ENCODE data around the gene OR51L1.
"Not testable (repeated sequence)": the region's sequence is repeated elsewhere in the genome, so short reads cannot be mapped to it uniquely, and the experiment has no call there.

OR51L1 gene

GRCh38 chr11:4994551-4994950, at the start of gene OR51L1:
Gene OR51L1, plus strand, starts transcription at chr11:4994851. Its CDS starts 4,132 bp downstream, at chr11:4998983.
- no peak for TF ChIP-seq CTCF (conservative IDR thresholded peaks at IDR 0.05; ENCODE audit: low read length)
- TF ChIP-seq EZH2phosphoT487 (IDR thresholded peaks at IDR 0.05; ENCODE audit: borderline replicate concordance), result no peak
- Histone ChIP-seq H3K79me2 (ENCODE audit: insufficient read depth, low read length) (no peaks in the 10 kb centered on the region), H2AFZ (ENCODE audit: low read length) (no peak within 1 kb of the TSS), H3K4me2 (ENCODE audit: low read depth, low read length, poor library complexity, severe bottlenecking) (no peak within 1 kb of the TSS), H3K4me1 (ENCODE audit: insufficient read depth, low read length, poor library complexity, severe bottlenecking) (no peaks in the 10 kb centered on the region), H3F3A (ENCODE audit: low read depth) (no peaks in the 10 kb centered on the region), H3K36me3 (ENCODE audit: insufficient read depth, low read length) (no peaks in the 10 kb centered on the region), H3K9me3 (ENCODE audit: insufficient read depth, low read depth, low read length) (no peaks in the 10 kb centered on the region), H3K4me3 (ENCODE audit: low read length, poor library complexity, severe bottlenecking) (no peak within 1 kb of the TSS), H3K9me2 (replicated peaks; ENCODE audit: low read depth, low read length) (no peaks in the 10 kb centered on the region), H3K27me3 (ENCODE audit: insufficient read depth, low read length, poor library complexity, severe bottlenecking) (no peaks in the 10 kb centered on the region), H4K20me1 (ENCODE audit: insufficient read depth, low read length, poor library complexity, severe bottlenecking) (no peaks in the 10 kb centered on the region), H3K9ac (ENCODE audit: low read depth, low read length, poor library complexity, severe bottlenecking) (no peak within 1 kb of the TSS)

GRCh38 chr11:4947505-4947904, 47.1 kb upstream of the OR51L1 start, which contains the start of gene OR51A4:
Gene OR51A4, minus strand, starts transcription at chr11:4947605. Its CDS starts 505 bp downstream, at chr11:4947100.
- no peaks in the 10 kb centered on the region for H4K20me1 ChIP-seq (ENCODE audit: insufficient read depth, low read length, poor library complexity, severe bottlenecking)

GRCh38 chr11:4955613-4956012, 39.0 kb upstream of the OR51L1 start, which contains the start of gene OR51A2:
Gene OR51A2, minus strand, starts transcription at chr11:4955713. Its CDS starts 0 bp downstream, at chr11:4955713.
- H3K36me3 ChIP-seq (ENCODE audit: insufficient read depth, low read length); H2AFZ ChIP-seq (ENCODE audit: low read length); H4K20me1 ChIP-seq (ENCODE audit: insufficient read depth, low read length, poor library complexity, severe bottlenecking); H3K9ac ChIP-seq (ENCODE audit: low read depth, low read length, poor library complexity, severe bottlenecking); H3K9me2 ChIP-seq (replicated peaks; ENCODE audit: low read depth, low read length); H3K4me1 ChIP-seq (ENCODE audit: insufficient read depth, low read length, poor library complexity, severe bottlenecking); H3K4me2 ChIP-seq (ENCODE audit: low read depth, low read length, poor library complexity, severe bottlenecking); H3K4me3 ChIP-seq (ENCODE audit: low read length, poor library complexity, severe bottlenecking); H3K27me3 ChIP-seq (ENCODE audit: insufficient read depth, low read length, poor library complexity, severe bottlenecking); H3K79me2 ChIP-seq (ENCODE audit: insufficient read depth, low read length); H3K9me3 ChIP-seq (ENCODE audit: insufficient read depth, low read depth, low read length); H3F3A ChIP-seq (ENCODE audit: low read depth): not testable (repeated sequence)

More at GRCh38 chr11:4947505-4947904, 47.1 kb upstream of the OR51L1 start, which contains the start of gene OR51A4:
- Histone ChIP-seq H3K9ac (ENCODE audit: low read depth, low read length, poor library complexity, severe bottlenecking) (no peak within 1 kb of the TSS), H3K4me3 (ENCODE audit: low read length, poor library complexity, severe bottlenecking) (no peak within 1 kb of the TSS), H3K27me3 (ENCODE audit: insufficient read depth, low read length, poor library complexity, severe bottlenecking) (no peaks in the 10 kb centered on the region), H3K9me3 (ENCODE audit: insufficient read depth, low read depth, low read length) (no peaks in the 10 kb centered on the region), H3K79me2 (ENCODE audit: insufficient read depth, low read length) (no peaks in the 10 kb centered on the region), H3K9me2 (replicated peaks; ENCODE audit: low read depth, low read length) (no peaks in the 10 kb centered on the region), H3F3A (ENCODE audit: low read depth) (no peaks in the 10 kb centered on the region), H3K4me2 (ENCODE audit: low read depth, low read length, poor library complexity, severe bottlenecking) (no peak within 1 kb of the TSS), H3K36me3 (ENCODE audit: insufficient read depth, low read length) (no peaks in the 10 kb centered on the region), H2AFZ (ENCODE audit: low read length) (no peak within 1 kb of the TSS), H3K4me1 (ENCODE audit: insufficient read depth, low read length, poor library complexity, severe bottlenecking) (no peaks in the 10 kb centered on the region)
- no peak for TF ChIP-seq EZH2phosphoT487 (IDR thresholded peaks at IDR 0.05; ENCODE audit: borderline replicate concordance)

- Histone ChIP-seq H3K79me2 (ENCODE audit: insufficient read depth, low read length) (no peaks in the 10 kb centered on the region), H3K9ac (ENCODE audit: low read depth, low read length, poor library complexity, severe bottlenecking) (no peak overlapping the region), H3K4me3 (ENCODE audit: low read length, poor library complexity, severe bottlenecking) (no peak overlapping the region), H3F3A (ENCODE audit: low read depth) (no peaks in the 10 kb centered on the region), H3K27me3 (ENCODE audit: insufficient read depth, low read length, poor library complexity, severe bottlenecking) (no peaks in the 10 kb centered on the region), H4K20me1 (ENCODE audit: insufficient read depth, low read length, poor library complexity, severe bottlenecking) (no peaks in the 10 kb centered on the region), H3K9me3 (ENCODE audit: insufficient read depth, low read depth, low read length) (no peaks in the 10 kb centered on the region), H3K9me2 (replicated peaks; ENCODE audit: low read depth, low read length) (no peaks in the 10 kb centered on the region), H2AFZ (ENCODE audit: low read length) (no peak overlapping the region), H3K36me3 (ENCODE audit: insufficient read depth, low read length) (no peaks in the 10 kb centered on the region), H3K4me2 (ENCODE audit: low read depth, low read length, poor library complexity, severe bottlenecking) (no peak overlapping the region), H3K4me1 (ENCODE audit: insufficient read depth, low read length, poor library complexity, severe bottlenecking) (no peaks in the 10 kb centered on the region)
- TF ChIP-seq EZH2phosphoT487 (IDR thresholded peaks at IDR 0.05; ENCODE audit: borderline replicate concordance), result no peak
Measured at GRCh38 chr11:4957396-4957795, 37.3 kb upstream of the OR51L1 start.

All from Loucy (cell line).